IPS DF 6.9 (cell line): ENCODE data around the gene ARHGAP12.

Source experiments
- DNase-seq: peaks from one replicate; pipeline ENCODE4 v3.0.0-alpha.2; 2013; ENCODE audit warnings: low read depth, low spot score
- H3K27ac ChIP-seq: one replicate; pipeline ENCODE4 v1.5.1; 2013; ENCODE audit warnings: low read length, control low read depth
- H3K27me3 ChIP-seq: 2 replicates; pipeline ENCODE4 v1.6.1; 2013; ENCODE audit warnings: mild to moderate bottlenecking, low read length; ENCODE audit not compliant: control insufficient read depth, insufficient read depth
- H3K36me3 ChIP-seq: 2 replicates; pipeline ENCODE4 v1.6.1; 2013; ENCODE audit warnings: low read length; ENCODE audit not compliant: control insufficient read depth, insufficient read depth
- H3K4me1 ChIP-seq: 2 replicates; pipeline ENCODE4 v1.6.1; 2013; ENCODE audit warnings: low read length; ENCODE audit not compliant: control insufficient read depth, insufficient read depth
- H3K4me3 ChIP-seq: 2 replicates; pipeline ENCODE4 v1.5.1; 2013; ENCODE audit warnings: mild to moderate bottlenecking, low read length
- H3K9me3 ChIP-seq: 2 replicates; pipeline ENCODE4 v1.6.1; 2013; ENCODE audit warnings: low read length, inconsistent platforms; ENCODE audit not compliant: control insufficient read depth, insufficient read depth
- WGBS: extraction: QIAGEN DNeasy Blood & Tissue Kit; methylation state at CpG from one replicate; pipeline ENCODE4 v1.1.7; 2013; ENCODE audit warnings: mixed read lengths, missing lambda C conversion rate; ENCODE audit not compliant: insufficient read length, insufficient coverage; 5-methylcytosine and 5-hydroxymethylcytosine counted together

The ARHGAP12 gene

GRCh38 chr10:31923389-31923788 lies 5.2 kb downstream of the ARHGAP12 start:
- Histone ChIP-seq H3K9me3 (no peaks in the 10 kb centered on the region), H3K4me3 (no peak overlapping the region), H3K27me3 (no peaks in the 10 kb centered on the region), H3K36me3 (no peaks in the 10 kb centered on the region), H3K4me1 (no peaks in the 10 kb centered on the region), H3K27ac (no peak overlapping the region)
- WGBS: no CpG with 5 or more reads among the region's 3 CpGs
- no peak for DNase-seq

- no peaks in the 10 kb centered on the region for H3K9me3 ChIP-seq
- H3K4me3 ChIP-seq: no peak overlapping the region
- H3K36me3 ChIP-seq: no peaks in the 10 kb centered on the region
- H3K4me1 ChIP-seq: no peaks in the 10 kb centered on the region
- DNase-seq: no peak
- WGBS: no CpG with 5 or more reads among the region's 4 CpGs
- H3K27ac ChIP-seq: no peak overlapping the region
- no peaks in the 10 kb centered on the region for H3K27me3 ChIP-seq
Observed at GRCh38 chr10:31921031-31921430, 7.6 kb downstream of the ARHGAP12 start.

DNA sequence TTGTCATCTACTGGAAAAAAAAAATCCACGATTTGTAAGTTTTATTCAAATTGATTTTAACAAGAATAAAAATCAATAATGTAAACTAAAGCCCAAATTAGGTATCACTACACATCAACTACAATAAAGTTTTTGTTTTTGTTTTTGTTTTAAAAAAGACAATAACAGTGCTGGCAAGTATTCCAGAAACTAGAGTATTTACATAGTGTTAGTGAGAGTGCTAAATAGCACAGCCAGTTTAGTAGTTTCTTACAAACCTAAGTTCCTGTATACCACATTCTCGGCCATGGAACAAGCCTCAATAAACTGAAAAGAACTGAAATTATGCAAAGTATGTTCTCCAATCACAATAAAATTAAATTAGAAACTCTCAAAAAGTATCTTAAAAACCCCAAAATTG lies 8.1 kb downstream of the ARHGAP12 start:
- Histone ChIP-seq H3K4me1 (no peaks in the 10 kb centered on the region), H3K9me3 (no peaks in the 10 kb centered on the region), H3K4me3 (no peak overlapping the region), H3K27ac (no peak overlapping the region), H3K27me3 (no peaks in the 10 kb centered on the region), H3K36me3 (no peaks in the 10 kb centered on the region)
- WGBS: no CpG with 5 or more reads among the region's 2 CpGs
- no peak for DNase-seq

- DNase-seq: no peak
- Histone ChIP-seq H3K9me3 (no peaks in the 10 kb centered on the region), H3K36me3 (no peaks in the 10 kb centered on the region), H3K4me3 (no peak overlapping the region), H3K27me3 (no peaks in the 10 kb centered on the region), H3K4me1 (no peaks in the 10 kb centered on the region), H3K27ac (no peak overlapping the region)
- no CpG with 5 or more reads among the region's 2 CpGs for WGBS
Observed at GRCh38 chr10:31918671-31919409, 9.8 kb downstream of the ARHGAP12 start.

DNA sequence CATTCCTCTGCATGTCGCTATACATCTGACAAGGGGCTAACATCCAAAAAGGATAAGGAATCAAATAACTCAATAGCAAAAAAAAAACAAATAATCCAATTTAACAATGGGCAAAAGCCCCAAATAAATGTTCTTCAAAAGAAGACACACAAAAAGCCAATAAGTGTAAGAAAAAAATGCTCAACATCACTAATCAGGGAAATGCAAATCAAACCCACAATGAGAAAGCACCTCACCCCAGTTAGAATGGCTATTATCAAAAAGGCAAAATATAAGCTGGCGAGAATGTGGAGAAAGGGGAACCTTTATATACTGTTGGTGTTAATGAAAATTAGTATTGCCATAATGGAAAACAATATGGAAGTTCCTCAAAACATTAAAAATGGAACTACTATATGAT lies 14.3 kb downstream of the ARHGAP12 start:
- H3K9me3 ChIP-seq: no peaks in the 10 kb centered on the region
- no peaks in the 10 kb centered on the region for H3K36me3 ChIP-seq
- WGBS: no CpG with 5 or more reads among the region's 2 CpGs
- H3K27ac ChIP-seq: no peak overlapping the region
- no peaks in the 10 kb centered on the region for H3K27me3 ChIP-seq
- no peak overlapping the region for H3K4me3 ChIP-seq
- peaks cover 2% of the 10 kb centered on the region; the same call in 1 of the 2 replicates for H3K4me1 ChIP-seq
- no peak for DNase-seq

DNA sequence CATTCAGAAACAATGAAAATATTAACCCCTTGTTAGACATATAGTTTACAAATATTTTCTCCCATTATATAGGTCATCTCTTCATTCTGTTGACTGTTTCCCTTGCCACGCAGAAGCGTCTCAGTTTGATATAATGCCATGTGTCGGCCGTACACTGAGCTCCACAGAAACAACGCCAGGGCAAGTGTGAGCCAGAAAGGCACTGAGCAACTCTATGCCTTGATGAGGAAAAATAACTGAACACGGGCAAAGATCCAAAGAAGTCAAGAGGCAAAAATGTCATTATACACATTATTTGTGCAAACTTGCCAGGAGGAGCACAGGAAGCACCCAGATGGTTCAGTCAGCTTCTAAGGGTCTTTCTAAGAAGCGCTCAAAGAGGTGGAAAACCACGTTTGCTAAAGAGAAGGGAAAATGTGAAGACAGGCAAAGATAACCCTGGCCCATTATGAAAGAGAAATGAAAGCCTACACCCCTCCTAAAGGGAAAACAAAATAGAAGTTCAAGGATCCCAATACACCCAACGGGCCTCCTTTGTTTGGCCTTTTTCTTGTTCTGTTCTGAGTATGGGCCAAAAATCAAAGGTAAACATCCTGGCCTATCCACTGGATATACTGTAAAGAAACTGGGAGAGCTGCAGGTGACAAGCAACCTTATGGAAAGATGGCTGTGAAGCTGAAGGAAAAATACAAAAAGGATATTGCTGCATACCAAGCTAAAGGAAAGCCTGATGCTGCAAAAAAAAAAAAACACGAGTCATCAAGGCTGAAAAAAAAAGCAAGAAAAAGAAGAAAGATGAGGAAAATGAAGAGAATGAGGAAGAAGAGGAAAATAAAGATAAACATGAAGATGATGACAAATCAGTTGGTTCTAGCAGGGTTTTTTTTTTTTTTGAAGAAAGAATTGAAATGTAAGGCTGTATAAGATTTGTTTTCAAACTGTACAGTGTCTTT lies 15.5 kb downstream of the ARHGAP12 start:
- no peak for DNase-seq

DNA sequence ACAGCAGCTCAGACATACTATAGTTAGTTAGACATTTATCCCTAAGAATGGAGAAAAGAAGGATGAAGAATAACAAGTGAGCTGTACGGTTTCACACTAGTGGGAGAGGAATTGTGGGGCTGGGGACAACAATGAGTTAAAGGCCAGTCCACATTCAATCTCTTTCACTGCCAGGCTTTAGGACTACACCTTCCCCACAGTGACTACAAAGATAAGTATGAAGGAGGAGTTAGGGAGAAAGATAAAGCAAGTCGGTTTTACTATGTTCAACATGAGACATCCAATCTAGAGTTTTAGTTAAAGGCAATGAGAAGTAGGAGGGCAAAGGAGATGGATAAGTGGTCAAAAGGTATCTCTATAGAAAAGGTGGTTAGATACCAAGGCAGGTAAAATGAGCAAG lies 16.3 kb downstream of the ARHGAP12 start:
- no peak for DNase-seq
- no CpG with 5 or more reads among the region's 2 CpGs for WGBS
- Histone ChIP-seq H3K4me3 (no peak overlapping the region), H3K4me1 (peaks cover 2% of the 10 kb centered on the region; the same call in 1 of the 2 replicates), H3K36me3 (no peaks in the 10 kb centered on the region; the same call in 1 of the 2 replicates), H3K27ac (no peak overlapping the region), H3K9me3 (no peaks in the 10 kb centered on the region), H3K27me3 (no peaks in the 10 kb centered on the region)

More for the DNA sequence above, 15.5 kb downstream of the ARHGAP12 start:
- Histone ChIP-seq H3K4me3 (no peak overlapping the region), H3K9me3 (no peaks in the 10 kb centered on the region), H3K27me3 (no peaks in the 10 kb centered on the region), H3K4me1 (peaks cover 2% of the 10 kb centered on the region; the same call in 1 of the 2 replicates), H3K36me3 (no peaks in the 10 kb centered on the region; the same call in 1 of the 2 replicates), H3K27ac (no peak overlapping the region)
- no CpG with 5 or more reads among the region's 10 CpGs for WGBS

DNA sequence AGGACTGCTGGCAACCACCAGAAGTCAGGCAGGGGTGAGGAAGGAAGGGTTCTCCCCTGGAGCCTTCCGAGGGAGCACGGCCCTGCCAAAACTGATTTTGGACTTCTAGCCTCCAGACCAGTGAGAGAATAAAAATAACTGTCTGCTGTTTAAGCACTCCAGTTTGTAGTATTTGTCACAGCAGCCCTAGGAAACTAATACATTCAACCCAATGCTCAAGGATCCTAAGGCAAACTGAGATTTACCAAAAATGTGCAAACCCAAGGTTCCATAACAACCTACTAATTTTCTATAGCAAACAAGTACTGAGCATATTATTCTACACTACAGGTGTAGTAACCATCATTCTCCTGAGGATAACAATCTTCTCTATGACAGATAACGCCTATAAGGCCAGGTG lies 18.6 kb downstream of the ARHGAP12 start:
- Histone ChIP-seq H3K9me3 (no peaks in the 10 kb centered on the region), H3K4me1 (peaks cover 2% of the 10 kb centered on the region; the same call in 1 of the 2 replicates), H3K27ac (no peak overlapping the region), H3K4me3 (no peak overlapping the region), H3K27me3 (no peaks in the 10 kb centered on the region), H3K36me3 (no peaks in the 10 kb centered on the region; the same call in 1 of the 2 replicates)
- WGBS: no CpG with 5 or more reads among the region's 3 CpGs
- DNase-seq: no peak

- Histone ChIP-seq H3K36me3 (no peaks in the 10 kb centered on the region; the same call in 1 of the 2 replicates), H3K27me3 (no peaks in the 10 kb centered on the region), H3K27ac (no peak overlapping the region), H3K9me3 (no peaks in the 10 kb centered on the region), H3K4me1 (peaks cover 2% of the 10 kb centered on the region; the same call in 1 of the 2 replicates), H3K4me3 (no peak overlapping the region)
- no CpG with 5 or more reads among the region's 7 CpGs for WGBS
- no peak for DNase-seq
Observed at GRCh38 chr10:31908157-31908556, 20.5 kb downstream of the ARHGAP12 start.

DNA sequence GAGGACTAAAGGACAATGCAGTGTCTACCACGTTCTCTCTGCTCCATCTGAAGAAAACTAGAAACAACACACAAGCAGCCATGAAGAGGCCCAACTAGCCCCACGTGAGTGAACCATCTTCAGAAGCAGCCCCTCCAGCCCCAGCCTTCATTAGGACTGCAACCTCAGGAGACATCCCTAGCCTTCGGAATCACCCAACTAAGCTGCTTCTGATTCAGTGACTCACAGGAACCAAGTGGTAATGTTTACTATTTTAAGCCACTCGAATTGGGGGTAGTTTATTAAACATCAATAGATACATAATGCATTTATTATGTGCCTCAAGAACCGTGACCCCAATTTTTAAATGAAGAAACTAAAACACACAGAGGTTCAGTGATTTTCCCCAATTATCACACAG lies 22.6 kb downstream of the ARHGAP12 start:
- no peak overlapping the region for H3K4me3 ChIP-seq
- no peak for DNase-seq
- no peaks in the 10 kb centered on the region for H3K9me3 ChIP-seq
- no peaks in the 10 kb centered on the region; the same call in 1 of the 2 replicates for H3K4me1 ChIP-seq
- no peaks in the 10 kb centered on the region for H3K27me3 ChIP-seq
- no peak overlapping the region for H3K27ac ChIP-seq
- H3K36me3 ChIP-seq: no peaks in the 10 kb centered on the region; the same call in 1 of the 2 replicates
- WGBS: no CpG with 5 or more reads among the region's 5 CpGs
